Measurements from ENCODE around the gene ARHGAP11A.

ARHGAP11A gene

GRCh38 chr15:32679298-32679690, 64.0 kb downstream of the ARHGAP11A start:
- TF ChIP-seq, protein P1, sequence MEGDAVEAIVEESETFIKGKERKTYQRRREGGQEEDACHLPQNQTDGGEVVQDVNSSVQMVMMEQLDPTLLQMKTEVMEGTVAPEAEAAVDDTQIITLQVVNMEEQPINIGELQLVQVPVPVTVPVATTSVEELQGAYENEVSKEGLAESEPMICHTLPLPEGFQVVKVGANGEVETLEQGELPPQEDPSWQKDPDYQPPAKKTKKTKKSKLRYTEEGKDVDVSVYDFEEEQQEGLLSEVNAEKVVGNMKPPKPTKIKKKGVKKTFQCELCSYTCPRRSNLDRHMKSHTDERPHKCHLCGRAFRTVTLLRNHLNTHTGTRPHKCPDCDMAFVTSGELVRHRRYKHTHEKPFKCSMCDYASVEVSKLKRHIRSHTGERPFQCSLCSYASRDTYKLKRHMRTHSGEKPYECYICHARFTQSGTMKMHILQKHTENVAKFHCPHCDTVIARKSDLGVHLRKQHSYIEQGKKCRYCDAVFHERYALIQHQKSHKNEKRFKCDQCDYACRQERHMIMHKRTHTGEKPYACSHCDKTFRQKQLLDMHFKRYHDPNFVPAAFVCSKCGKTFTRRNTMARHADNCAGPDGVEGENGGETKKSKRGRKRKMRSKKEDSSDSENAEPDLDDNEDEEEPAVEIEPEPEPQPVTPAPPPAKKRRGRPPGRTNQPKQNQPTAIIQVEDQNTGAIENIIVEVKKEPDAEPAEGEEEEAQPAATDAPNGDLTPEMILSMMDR (IDR thresholded peaks at IDR 0.05; ENCODE audit: low read depth, low read length, missing control alignments) = no peak
- no peak for DNase-seq (ENCODE audit: extremely low read depth, low read depth)
- H3K4me3 ChIP-seq (replicated peaks; ENCODE audit: low read depth, low read length) = no peak overlapping the region

GRCh38 chr15:32682569-32682968, 67.3 kb downstream of the ARHGAP11A start:
- H3K4me3 ChIP-seq (replicated peaks; ENCODE audit: low read depth, low read length) = no peak overlapping the region
- no peak for DNase-seq (ENCODE audit: extremely low read depth, low read depth)
- TF ChIP-seq, protein P1 (IDR thresholded peaks at IDR 0.05; ENCODE audit: low read depth, low read length, missing control alignments) = no peak

GRCh38 chr15:32682977-32683630, 67.8 kb downstream of the ARHGAP11A start:
- no peak overlapping the region for H3K4me3 ChIP-seq (replicated peaks; ENCODE audit: low read depth, low read length)
- TF ChIP-seq, protein P1 (IDR thresholded peaks at IDR 0.05; ENCODE audit: low read depth, low read length, missing control alignments) = no peak
- no peak for DNase-seq (ENCODE audit: extremely low read depth, low read depth)

DNA sequence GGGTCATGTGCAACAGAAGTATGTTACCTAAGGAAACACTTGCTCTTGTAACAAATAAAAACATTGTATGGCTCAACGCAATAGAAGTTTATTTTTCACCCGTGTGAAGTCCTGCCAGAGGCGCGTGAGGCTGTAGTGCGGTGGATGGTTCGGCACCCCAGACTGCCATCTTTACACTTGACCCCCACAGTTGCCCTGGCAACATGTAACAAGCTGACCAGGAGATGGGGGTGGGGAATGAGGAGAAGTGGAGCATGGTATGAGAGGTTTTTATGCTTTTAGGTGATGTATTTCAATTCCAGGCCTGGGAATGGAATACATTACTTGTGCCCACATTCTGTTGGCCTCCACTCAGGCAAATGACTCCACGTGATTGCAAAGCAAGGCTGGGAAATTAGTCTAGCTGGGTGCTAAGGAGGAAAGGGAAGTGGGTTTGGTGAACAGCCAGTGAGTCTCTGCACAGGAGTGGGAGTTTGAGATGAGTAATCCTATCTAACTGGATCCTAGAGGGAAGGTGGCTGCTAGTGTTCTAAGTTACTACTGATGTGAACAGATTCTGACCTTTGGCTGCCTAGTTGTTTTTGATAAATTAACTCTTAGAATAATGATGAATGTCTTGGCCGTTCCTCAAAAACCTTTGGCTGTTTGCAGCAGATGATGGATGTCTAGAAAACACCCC, 68.7 kb downstream of the ARHGAP11A start:
- peak; percentile 78 for DNase-seq (ENCODE audit: extremely low read depth, low read depth)
- no peak overlapping the region for H3K4me3 ChIP-seq (replicated peaks; ENCODE audit: low read depth, low read length)
- TF ChIP-seq, protein P1 (IDR thresholded peaks at IDR 0.05; ENCODE audit: low read depth, low read length, missing control alignments) = no peak

DNA sequence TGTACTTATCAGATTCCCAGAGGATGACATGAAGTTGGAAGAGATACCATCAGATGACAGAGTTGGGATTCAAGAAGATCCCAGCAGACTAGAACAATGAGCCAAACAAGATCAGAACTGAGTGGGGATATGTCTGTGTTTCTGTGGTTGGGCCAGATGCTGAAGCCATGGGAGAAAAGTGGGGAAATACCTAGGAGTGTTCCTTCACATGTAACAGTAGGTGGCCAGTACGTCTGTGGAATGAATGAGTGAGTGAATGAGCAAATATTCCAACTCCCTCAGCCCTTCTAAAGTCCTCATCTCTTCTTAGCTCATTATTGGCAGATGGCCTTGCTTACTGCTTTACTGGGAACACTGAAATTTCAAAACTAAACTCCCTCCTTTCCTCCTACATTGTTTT, 70.3 kb downstream of the ARHGAP11A start:
- H3K4me3 ChIP-seq (replicated peaks; ENCODE audit: low read depth, low read length) = no peak overlapping the region
- TF ChIP-seq, protein P1 (IDR thresholded peaks at IDR 0.05; ENCODE audit: low read depth, low read length, missing control alignments) = no peak
- DNase-seq (ENCODE audit: extremely low read depth, low read depth) = no peak

DNA sequence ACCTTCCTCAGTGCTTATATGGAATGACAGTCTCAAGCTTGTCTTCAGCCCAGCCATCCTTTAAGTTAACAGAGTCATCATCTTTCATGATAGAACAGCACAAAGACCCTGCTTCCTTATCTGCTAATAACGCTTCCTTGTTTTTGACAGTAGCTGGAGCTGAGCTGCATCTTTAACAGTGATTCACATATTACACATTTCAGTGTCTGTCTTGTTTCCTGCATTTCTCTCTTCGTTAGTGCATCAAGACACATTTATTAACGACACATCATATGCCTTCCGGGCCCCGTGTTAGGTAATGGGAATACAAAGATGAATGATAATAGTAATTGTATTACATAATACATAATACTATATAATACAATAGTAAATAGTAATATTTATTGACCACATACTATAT, 72.3 kb downstream of the ARHGAP11A start:
- TF ChIP-seq, protein P1 (IDR thresholded peaks at IDR 0.05; ENCODE audit: low read depth, low read length, missing control alignments) = no peak
- no peak for DNase-seq (ENCODE audit: extremely low read depth, low read depth)
- H3K4me3 ChIP-seq (replicated peaks; ENCODE audit: low read depth, low read length) = no peak overlapping the region
